ENCODE results near the gene SMARCA2.

The SMARCA2 gene

GRCh38 chr9:2210201-2210600 is 195.1 kb downstream of the SMARCA2 start:
- no peak for DNase-seq (ENCODE audit: low spot score)

GRCh38 chr9:2213830-2214468 is 198.8 kb downstream of the SMARCA2 start:
- no peak for DNase-seq (ENCODE audit: low spot score)

GRCh38 chr9:2214707-2215106 is 199.6 kb downstream of the SMARCA2 start:
- no peak for DNase-seq (ENCODE audit: low spot score)

- no peak for DNase-seq (ENCODE audit: low spot score)
Measured at GRCh38 chr9:2215921-2216441, 200.8 kb downstream of the SMARCA2 start.

- no peak for DNase-seq (ENCODE audit: low spot score)
Measured at GRCh38 chr9:2216591-2216990, 201.4 kb downstream of the SMARCA2 start.

GRCh38 chr9:2217540-2217939 is 202.4 kb downstream of the SMARCA2 start:
- DNase-seq (ENCODE audit: low spot score) = no peak

GRCh38 chr9:2220036-2220435 is 204.9 kb downstream of the SMARCA2 start:
- DNase-seq (ENCODE audit: low spot score) = no peak

GRCh38 chr9:2227144-2227867 is 212.2 kb downstream of the SMARCA2 start:
- DNase-seq (ENCODE audit: low spot score) = no peak

- DNase-seq (ENCODE audit: low spot score) = no peak
Measured at GRCh38 chr9:2228132-2228531, 213.0 kb downstream of the SMARCA2 start.

GRCh38 chr9:2228641-2229040 is 213.5 kb downstream of the SMARCA2 start:
- no peak for DNase-seq (ENCODE audit: low spot score)

- no peak for DNase-seq (ENCODE audit: low spot score)
Measured at GRCh38 chr9:2229109-2229721, 214.1 kb downstream of the SMARCA2 start.

GRCh38 chr9:2230362-2230761 is 215.2 kb downstream of the SMARCA2 start:
- DNase-seq (ENCODE audit: low spot score) = no peak

- DNase-seq (ENCODE audit: low spot score) = no peak
Measured at GRCh38 chr9:2231101-2231500, 216.0 kb downstream of the SMARCA2 start.

GRCh38 chr9:2231829-2232228 is 216.7 kb downstream of the SMARCA2 start:
- no peak for DNase-seq (ENCODE audit: low spot score)

GRCh38 chr9:2233274-2233673 is 218.1 kb downstream of the SMARCA2 start:
- no peak for DNase-seq (ENCODE audit: low spot score)

GRCh38 chr9:2234371-2234893 is 219.3 kb downstream of the SMARCA2 start:
- no peak for DNase-seq (ENCODE audit: low spot score)

- DNase-seq (ENCODE audit: low spot score) = no peak
Measured at GRCh38 chr9:2235623-2236022, 220.5 kb downstream of the SMARCA2 start.

GRCh38 chr9:2236850-2237249 is 221.7 kb downstream of the SMARCA2 start:
- DNase-seq (ENCODE audit: low spot score) = no peak

- no peak for DNase-seq (ENCODE audit: low spot score)
Measured at GRCh38 chr9:2241461-2241835, 226.3 kb downstream of the SMARCA2 start.

GRCh38 chr9:2241836-2242741 is 226.9 kb downstream of the SMARCA2 start:
- peak; percentile 35 for DNase-seq (ENCODE audit: low spot score)

GRCh38 chr9:2242831-2243330 is 227.7 kb downstream of the SMARCA2 start:
- no peak for DNase-seq (ENCODE audit: low spot score)
